Activated effector memory CD4-positive, alpha-beta T cell treated with Interleukin-2 at 50 U/mL for 16 hours (primary cell): ENCODE results near the gene SCFD2.
"Not testable (repeated sequence)": the region's sequence is repeated elsewhere in the genome, so short reads cannot be mapped to it uniquely, and the experiment has no call there.

Experiments used
- DNase-seq: peaks from one replicate; pipeline ENCODE4 v3.0.0-alpha.2; 2020

SCFD2 gene

DNA sequence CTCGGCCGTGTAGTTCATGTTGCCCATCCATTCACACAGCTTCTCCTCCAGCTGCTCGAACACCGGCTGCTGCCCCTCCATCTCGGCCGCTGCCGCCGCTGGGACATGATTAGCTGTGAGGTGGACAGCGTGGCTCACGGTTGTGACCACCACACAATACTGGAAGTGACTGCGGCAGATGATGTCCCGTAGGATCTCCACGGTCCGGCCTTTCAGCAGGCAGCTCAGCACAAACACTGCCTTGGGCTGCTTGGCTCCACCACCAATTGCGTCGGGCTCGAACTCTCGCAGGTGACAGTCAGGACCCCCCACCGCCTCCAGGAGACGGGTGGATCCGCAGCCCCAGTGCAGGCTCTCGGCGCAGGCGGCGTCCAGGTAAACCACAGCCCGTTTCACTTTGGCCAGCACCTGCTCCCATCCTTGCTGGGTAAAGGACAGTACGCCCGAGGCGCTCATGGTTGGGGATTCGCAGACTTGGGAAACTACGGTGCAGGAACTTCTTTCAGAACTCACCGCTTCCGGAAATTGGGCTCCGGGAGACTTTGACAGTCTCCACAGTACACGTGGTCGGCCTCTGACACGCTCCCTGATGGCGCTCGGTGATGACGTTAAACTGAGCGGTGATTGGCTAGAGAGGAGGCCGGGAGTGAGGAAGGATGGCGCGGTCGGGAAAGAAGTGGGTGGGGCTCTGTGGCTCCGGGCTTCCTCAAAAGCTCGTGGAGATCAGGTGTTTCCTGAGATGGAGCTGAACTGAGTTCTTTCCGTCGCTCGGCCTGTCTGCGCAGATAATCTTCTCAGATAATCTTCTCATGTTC is at the start of gene SCFD2:
Gene SCFD2, minus strand, starts transcription at position 576 of the 815 bp plus-strand sequence.
- peak; percentile 88 for DNase-seq

DNA sequence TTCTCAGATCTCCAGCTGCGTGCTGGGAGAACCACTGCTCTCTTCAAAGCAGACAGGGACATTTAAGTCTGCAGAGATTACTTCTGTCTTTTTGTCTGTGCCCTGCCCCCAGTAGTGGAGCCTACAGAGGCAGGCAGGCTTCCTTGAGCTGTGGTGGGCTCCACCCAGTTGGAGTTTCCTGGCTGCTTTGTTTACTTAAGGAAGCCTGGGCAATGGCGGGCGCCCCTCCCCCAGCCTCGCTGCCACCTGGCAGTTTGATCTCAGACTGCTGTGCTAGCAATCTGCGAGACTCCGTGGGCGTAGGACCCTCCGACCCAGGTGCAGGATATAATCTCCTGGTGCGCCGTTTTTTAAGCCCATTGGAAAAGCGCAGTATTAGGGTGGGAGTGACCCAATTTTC is 43.6 kb upstream of the SCFD2 start:
- DNase-seq, result not testable (repeated sequence)

DNA sequence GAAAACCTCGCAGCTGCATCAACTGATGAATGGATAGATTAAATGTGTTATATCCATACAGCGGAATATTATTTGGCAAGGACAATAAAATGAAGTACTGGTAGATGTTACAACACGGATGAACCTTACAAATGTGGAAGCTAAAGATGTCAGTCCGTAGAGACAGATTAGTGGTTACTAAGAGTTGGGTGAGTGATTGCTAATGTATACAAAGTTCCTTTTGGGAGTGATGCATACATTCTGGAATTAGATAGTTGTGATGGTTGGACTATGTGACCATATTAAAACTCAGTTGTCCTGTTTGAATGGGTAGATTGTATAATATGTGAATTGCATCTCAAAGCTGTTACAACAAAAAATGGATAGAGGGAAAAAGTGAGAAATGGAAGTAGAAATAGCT is 14.4 kb upstream of the SCFD2 start:
- DNase-seq, result no peak

DNA sequence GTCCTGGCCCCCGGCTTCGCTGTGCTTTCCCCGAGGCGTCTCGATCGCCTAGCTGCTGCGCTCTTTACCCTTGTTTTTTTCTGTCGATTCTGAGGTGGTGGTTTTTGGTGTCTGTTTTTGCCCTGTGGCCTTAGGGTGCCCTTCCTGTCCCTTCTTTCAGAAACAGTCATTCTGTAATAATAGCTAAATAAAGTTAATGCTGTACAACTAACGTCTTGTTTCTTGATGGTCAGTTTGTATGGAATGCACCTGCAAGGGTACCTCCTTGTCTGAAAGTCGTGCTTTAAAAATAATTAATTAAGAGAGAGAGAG is 12.3 kb upstream of the SCFD2 start:
- no peak for DNase-seq

DNA sequence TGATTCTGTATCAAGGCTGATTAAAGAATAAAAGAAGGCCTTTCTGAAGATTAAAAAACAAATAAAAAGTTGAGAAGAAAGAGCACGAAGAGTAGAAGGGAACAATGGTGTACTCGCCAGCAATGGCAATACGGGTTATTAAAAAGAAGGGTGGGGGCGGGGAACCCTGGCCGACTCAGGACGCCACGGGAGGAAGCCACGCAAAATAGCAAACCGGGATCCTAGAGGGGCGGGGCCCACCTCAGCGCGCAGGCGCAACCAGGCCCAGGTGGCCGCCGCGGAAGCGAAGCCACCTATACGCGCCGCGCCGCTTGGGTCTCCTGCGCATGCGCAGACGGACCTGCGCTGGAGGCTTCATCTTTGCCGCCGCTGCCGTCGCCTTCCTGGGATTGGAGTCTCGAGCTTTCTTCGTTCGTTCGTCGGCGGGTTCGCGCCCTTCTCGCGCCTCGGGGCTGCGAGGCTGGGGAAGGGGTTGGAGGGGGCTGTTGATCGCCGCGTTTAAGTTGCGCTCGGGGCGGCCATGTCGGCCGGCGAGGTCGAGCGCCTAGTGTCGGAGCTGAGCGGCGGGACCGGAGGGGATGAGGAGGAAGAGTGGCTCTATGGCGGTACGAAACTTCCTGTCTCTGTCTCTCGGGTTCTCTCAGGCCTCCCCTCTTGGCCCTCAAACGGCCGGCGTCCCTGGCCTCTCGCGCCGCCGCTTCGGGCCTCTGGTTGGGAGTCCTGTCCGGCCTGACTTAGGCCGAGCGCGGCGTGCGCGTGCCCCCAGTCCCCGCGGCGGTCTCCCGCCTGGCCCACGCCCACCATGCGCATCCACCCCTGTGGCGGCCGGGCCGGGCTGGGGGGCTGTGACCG is 11.7 kb upstream of the SCFD2 start, which contains the start of gene FIP1L1:
Gene FIP1L1, plus strand, starts transcription at position 323 of the 852 bp plus-strand sequence. Its CDS starts 198 bp downstream, at position 521.
- peak; percentile 94 for DNase-seq

DNA sequence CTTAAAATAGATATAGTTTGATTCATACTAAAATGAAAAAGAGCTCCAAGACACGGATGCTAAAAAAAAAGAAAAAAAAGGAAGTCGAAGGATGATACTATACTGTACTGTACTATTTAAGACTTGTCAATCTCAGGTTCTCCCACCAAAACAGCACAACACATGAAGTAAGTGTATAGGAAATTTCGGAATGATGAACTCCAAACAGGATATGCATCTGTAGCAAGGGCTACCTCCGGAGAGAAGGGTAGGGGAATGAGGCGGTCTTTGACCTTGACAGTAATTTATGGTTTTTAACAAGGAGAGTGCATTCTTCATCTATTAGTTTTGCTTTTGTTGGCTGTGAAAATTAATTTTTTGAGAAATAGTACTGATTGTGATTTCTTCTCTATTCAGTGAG is 11.0 kb upstream of the SCFD2 start:
- no peak for DNase-seq

DNA sequence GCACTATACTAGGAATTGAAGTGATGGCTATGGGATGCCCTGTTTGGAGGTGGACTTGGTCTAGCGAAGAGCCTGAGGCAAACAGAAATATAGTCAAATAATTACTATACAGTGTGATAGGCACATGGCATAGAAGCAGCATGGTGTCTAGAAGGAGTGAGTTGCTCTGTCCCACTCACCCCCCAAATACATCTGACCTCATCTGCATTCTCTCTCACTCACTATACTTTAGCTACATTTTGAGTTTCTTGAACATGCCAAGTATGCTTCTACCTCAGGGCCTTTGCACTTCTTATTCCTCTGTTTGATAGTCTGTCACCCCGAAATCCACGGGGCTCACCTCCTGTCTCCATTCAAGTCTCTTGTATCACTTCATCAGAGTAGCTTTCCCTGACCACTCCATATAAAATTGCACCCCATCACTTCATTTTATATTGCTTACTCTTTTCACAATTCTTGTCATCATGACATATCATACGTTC is 9.0 kb upstream of the SCFD2 start:
- no peak for DNase-seq

DNA sequence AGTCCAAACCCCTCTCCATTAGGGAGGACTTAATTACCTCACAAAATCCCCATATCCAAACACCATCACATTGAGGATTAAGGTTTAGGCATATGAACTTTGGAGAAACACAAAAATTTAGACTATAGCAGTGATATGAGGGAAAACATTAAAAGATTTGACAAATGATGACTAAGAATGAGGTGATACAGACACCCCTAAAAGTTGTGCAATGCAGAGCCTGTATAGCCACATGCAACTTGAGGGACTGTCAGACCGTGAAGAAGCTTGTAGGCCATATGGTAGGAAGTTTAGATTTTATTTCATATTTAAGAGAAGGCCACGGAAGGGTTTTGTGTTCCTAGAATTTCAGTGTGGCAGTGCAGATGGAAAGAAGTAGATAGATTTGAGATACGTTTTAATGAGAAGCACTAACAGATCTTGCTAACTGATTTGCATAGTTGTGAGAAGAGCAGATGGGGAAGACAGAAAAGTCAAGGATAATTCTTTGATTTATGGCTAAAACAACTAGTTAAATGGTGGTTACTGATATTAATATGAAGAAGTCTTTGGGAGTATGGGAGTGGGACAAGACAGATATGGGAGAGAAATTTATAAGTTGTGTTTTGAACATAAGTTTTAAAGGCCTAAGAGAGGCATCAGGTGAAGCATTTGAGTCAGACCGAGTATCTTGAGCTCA is 6.1 kb upstream of the SCFD2 start:
- no peak for DNase-seq

DNA sequence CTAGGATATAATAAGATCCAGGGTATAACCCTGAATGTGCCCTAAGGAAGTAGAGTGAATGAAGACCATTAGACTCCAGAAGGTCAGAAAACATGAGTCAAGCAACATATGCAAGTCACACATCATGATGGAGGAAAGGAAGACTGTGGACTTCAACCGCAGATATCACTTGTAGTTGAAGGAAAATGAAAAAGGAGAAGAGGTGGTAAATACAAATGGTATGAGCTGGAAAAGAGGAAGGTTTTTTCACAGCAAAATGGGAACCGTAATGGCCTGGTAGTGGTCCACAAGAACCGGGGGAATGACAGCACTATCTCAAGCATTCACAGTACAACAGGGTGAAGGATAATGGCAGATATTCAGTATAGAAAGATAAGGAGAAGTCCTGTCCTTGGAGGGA is 5.2 kb upstream of the SCFD2 start:
- no peak for DNase-seq

DNA sequence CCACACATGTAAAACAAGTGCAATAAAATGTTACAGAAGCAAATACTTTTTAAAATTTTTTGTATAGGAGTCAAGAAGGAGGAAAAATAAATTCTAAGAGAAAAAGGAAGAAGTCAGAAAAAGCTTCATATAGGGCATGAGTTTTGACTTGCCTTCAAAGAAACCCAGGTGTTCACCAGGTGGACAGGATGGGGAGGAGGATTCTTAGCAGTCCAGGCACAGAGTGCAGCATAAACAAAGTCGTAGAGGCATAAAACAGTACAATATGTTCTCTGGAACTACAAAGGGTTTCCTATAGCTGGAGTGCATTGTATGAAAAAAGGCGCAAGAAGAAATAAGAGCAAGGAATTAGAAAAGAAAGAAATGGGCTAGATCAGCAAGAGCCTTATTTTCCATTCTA is 1.9 kb upstream of the SCFD2 start:
- DNase-seq, result no peak

DNA sequence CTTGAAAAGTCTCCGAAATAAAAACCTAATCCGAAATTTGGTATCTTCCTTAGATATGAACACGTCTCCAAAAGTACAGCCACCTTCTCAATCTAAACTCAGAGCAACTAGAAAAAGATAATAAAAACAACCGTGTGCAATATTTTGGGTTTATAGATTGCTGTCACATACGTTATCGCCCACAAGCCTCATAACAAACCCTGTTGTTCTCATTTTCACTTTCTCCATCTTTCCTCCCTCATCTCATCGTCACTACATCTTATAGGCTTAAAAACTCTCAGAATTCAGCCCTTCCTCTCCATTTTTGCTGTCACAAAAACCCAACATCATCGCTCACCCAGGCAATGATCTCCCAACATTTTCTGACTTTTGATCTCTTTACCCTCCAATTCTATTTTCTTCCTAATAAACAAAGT is 448 bp upstream of the SCFD2 start:
- no peak for DNase-seq

DNA sequence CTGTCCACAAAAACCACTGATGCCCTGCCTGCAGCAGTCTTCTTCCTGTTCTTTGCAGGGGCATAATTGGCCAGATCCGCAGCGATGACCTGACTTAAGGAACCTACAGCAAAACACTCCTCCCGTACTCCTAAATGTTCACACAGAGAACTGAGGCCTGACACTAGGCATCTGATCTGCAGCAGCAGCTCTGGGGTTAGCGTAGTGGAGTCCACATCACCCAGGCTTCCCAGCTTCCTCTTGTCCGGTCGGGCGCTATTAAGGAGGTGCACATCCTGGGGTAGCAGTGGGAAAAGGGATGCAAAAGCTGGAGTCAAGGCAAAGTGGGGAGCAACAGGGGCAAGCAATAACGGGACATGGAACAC is 758 bp downstream of the SCFD2 start:
- DNase-seq, result no peak

DNA sequence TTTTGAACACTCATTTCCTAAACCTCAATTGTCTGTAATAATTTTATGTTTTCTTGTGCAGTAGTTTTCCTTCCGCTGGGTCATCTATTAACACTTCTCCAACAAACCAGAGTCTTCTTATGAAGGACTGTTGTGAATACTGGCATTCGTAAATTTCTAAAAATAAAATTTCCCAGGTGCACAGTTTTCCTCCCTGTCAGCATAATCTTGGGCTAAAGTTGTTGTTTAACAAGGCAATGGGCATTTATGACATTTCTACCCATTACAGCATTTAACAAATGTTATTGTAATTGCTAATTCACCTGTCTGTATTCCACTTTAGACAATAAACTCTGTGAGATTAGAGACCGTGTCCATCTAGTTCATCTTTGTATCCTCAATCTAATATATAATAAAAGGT is 1.2 kb downstream of the SCFD2 start:
- DNase-seq, result no peak

DNA sequence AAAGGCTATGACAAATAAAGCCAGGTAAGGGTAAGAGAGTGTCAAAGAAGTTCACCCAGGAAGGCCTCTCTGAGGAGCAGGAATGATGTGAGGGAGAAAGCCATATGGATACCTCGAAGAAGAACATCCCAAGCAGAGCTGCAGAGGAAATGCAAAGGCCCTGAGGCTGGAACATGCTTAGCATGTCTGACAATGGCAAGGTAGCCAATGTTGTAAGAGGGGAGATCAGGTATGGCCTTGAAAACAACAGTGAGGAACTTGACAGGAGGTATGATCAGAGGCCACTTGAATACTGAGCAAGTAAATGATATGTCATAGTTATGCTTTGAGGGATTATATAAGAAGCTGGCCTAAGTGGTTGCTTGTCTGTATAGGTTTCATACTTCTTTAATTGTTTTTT is 3.8 kb downstream of the SCFD2 start:
- no peak for DNase-seq

DNA sequence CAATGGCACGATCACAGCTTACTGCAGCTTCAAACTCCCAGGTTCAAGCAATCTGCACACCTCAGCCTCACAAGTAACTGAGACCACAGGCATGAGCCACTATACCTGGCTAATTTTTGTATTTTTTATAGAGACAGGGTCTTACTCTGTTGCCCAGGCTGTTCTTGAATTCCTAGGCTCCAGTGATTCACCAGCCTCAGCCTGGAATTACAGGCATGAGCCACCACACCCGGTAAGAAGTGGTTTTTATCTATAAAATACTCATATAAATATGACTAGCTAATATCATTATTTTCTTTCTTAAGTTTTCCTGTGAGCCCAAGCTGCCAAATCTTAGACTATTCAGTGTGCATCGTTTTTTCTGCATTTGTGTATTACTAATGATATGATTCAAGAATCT is 4.4 kb downstream of the SCFD2 start:
- DNase-seq, result no peak

DNA sequence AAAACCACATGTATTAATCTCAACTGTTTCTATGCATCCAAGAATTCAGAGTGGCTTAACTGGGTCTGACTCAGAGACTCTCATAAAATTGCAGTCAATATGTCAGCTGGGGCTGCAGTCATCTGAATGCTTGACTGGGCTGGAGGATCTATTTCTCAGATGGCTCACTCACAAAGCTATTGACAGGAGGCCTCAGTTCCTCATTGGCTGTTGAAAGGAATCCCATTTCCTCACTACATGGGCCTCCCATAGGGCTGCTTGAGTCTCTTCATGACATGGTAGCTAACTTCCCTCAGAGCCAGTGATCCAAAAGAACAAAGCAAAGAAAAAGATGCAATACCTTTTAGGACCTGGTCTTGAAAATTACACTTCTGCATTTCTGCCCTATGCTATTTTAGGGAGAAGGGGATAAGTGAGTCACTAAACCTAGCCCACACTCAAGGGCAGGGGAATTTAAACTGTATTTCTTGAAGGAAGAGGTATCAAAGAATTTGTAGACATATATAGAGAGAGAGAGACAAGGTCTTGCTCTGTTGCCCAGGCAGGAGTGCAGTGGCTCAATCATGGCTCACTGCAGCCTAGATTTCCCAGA is 9.8 kb downstream of the SCFD2 start:
- no peak for DNase-seq

DNA sequence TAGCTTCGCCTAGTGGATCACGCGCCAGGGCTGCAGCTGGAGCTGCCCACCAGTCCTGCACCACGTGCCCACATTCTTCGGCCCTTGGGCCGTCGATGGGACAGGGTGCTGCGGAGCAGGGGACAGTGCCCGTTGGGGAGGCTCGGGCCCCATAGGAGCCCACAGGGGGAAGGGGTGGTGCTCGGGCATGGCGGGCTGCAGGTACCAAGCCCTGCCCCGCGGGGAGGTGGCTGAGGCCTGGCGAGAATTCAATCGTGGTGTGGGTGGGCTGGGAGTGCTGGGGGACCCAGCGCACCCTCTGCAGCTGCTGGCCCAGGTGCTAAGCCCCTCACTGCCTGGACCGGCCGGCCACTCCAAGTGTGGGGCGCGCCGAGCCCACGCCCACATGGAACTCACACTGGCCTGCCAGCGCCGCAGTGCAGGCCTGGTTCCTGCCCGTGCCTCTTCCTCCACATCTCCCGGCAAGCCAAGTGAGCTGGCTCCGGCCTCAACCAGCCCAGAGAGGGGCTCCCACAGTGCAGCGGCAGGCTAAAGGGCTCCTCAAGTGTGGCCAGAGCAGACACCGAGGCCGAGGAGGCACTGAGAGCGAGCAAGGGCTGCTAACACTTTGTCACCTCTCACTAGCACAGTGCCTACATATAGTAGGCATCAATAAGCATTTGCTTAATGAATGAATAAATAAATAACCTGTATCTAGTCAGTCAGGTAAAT is 11.7 kb downstream of the SCFD2 start:
- DNase-seq, result no peak

DNA sequence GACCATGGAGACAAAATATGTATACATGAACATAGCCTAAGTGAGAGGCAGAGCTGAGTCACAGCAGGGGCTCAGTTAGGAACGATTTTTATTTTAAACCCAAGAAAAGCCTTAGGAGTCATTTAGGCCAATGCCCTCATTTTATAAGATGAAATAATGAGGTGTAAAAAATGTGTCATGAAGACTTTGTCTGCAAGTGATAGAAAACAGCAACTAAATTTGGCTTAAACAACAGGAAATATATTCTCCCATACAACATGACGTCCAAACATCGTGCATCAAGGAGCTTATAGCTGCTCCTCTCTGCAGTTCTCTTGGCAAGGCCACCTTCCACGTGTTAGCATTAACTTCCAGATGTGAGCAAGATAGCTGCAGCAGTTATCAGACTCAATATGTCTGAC is 16.8 kb downstream of the SCFD2 start:
- no peak for DNase-seq

DNA sequence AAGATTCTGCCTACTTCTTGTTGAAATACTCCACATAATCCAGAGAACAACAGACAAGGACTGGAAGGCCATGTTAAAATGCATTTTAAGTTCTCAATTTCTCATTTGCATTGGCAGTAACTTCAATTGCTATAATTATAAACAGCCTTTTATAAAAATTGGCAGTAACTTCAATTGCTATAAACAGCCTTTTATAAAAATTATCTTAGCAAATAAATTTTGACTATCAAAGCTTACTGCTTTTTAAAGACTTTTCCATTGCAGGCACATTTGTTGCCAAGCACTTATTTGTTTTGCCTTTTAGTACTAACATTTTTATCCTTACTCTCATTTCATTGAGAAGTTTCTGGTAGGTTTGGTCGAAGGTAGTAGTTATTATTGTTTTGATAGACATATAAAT is 17.8 kb downstream of the SCFD2 start:
- no peak for DNase-seq

DNA sequence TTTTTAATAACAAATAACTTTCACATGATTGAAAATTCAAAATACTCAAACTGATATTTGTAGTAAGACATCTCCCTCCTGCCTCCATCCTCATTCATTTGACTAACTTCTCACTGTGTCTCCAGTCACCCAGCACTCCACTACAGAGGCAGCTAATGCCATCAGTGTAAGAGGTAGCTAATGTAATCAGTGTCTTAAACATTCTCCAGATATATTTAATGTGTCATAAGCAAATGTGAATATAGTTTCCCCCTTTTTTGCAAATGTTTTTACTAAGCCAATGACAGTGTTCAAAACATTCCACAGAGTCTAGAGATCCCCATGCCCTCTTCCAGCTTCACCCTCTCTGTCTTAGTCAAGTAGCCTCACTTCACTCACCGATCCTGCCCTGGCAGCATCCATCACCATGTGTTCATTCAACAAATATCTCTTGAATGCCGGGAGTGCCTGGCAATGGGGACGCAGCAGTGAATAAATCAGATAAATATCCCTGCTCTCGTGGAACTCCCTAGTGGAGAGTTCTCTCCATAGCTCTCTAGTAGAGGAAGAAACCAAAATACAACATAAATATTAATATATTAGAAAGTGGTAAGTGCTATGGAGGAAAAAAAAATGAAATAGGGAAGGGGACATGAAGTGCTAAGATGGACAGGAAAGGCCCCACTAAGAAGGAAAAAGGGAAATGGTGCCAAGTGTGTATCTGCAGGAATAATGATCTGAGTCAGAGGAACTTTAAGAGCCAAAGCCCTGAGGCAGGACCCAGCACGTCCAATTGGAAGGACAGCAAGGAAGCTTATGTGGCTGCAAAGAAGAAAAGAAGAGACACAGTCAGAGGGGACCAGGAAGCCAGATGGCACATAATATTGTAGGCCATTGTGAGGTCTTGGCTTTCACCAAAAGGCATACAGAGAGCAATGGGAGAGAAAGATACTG is 18.7 kb downstream of the SCFD2 start:
- DNase-seq, result no peak

DNA sequence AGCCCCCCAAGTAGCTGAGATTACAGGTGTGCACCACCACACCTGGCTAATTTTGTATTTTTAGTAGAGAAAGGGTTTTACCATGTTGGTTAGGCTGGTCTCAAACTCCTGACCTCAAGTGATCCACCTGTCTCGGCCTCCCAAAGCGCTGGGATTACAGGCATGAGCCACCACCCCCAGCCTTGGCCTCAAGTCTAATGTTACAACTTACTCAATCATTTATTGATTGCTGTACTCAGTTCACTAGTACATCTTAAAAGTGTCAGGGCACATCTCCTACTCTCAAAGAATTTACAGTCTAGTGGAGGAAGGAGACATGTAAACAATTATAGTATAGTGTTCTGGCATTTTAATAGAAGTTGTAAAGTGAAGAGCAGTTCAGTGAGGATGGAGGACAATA is 19.5 kb downstream of the SCFD2 start:
- not testable (repeated sequence) for DNase-seq
